ENCODE data around the gene DPY30. TPM values are rescaled to one million over a fixed set of nuclear protein-coding genes. Genes with fewer than 3 reads are reported as not detected.
A peak's percentile ranks its signal among the peaks of the same experiment; 100 is the strongest.

DPY30 gene
- total and polyA plus RNA-seq, 8 donors, result 5.3 to 127 (median 54.0) TPM

DNA sequence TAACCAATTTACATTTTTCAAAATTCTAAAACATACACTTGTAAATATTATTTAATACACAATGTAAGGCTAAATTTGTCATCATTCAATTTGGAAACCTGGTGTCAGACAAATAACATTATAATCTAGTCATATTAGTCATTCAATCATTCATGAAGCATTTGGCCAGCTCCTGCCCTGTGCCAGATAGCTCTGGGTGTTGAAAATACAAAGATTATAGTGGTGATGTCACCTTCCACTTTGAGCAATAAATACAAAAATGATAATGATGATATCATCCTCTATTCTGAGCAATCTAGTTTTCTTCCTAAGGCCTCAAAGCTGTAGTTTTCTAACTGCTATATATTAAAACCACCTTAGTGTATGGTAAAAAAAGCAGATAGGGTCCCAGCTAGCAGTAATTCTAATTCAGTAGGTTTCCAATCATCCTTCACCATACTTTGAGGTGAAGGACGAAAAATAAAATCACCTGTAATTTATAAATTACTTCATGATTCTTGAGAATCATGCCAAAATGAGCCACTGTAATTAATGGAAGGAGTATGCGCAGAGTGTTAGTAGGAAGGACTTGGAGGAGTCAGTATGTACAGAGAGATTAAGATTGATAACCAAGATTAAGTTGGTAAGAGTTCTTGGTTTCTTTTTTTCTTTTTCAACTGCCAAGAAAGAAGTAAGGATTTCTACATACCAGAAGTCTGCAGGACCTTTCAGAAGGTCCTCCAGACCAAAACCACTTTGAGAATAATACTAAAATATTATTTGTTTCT is 52.0 kb downstream of the DPY30 start:
- Histone ChIP-seq H3K9me3 (no peaks in the 10 kb centered on the region), H3K4me1 (peaks cover 0 to 25% (median 11%) of the 10 kb centered on the region in 4 donors), H3K4me3 (no peak overlapping the region), H3K27ac (no peak overlapping the region), H3K36me3 (peaks cover 0 to 7% (median 0%) of the 10 kb centered on the region in 4 donors), H3K27me3 (no peaks in the 10 kb centered on the region)
- TF ChIP-seq POLR2A (IDR thresholded peaks at IDR 0.05) (no peak), EP300 (IDR thresholded peaks at IDR 0.05) (no peak)
- TF ChIP-seq, protein P1, sequence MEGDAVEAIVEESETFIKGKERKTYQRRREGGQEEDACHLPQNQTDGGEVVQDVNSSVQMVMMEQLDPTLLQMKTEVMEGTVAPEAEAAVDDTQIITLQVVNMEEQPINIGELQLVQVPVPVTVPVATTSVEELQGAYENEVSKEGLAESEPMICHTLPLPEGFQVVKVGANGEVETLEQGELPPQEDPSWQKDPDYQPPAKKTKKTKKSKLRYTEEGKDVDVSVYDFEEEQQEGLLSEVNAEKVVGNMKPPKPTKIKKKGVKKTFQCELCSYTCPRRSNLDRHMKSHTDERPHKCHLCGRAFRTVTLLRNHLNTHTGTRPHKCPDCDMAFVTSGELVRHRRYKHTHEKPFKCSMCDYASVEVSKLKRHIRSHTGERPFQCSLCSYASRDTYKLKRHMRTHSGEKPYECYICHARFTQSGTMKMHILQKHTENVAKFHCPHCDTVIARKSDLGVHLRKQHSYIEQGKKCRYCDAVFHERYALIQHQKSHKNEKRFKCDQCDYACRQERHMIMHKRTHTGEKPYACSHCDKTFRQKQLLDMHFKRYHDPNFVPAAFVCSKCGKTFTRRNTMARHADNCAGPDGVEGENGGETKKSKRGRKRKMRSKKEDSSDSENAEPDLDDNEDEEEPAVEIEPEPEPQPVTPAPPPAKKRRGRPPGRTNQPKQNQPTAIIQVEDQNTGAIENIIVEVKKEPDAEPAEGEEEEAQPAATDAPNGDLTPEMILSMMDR (IDR thresholded peaks at IDR 0.05), result no peak
- intact Hi-C loops (cut with DNase I; ENCODE audit: low total_unique reads), result no loop called here
- WGBS, 5 donors, result 84 to 96% (median 89%) methylated on average over 2 of the region's 2 CpGs
- DNase-seq, result no peak

DNA sequence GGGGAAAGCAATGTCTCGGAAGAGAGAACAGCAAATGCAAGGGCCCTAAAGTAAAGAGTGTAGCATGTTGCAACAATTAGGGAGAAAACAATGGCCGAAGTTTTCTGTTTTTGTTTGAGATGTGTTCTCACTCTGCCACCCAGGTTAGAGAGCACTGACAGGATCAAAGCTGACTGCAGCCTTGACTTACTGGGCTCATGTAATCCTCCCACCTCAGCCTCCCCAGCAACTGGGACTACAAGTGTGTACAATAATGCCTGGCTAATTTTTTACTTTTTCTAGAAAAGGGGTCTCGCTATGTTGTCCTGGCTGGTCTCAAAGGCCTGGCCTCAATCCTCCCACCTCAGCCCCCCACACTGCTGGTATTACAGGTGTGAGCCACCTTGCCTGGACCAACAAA is 52.7 kb downstream of the DPY30 start:
- TF ChIP-seq, protein P1 (IDR thresholded peaks at IDR 0.05), result no peak
- TF ChIP-seq POLR2AphosphoS5 (IDR thresholded peaks at IDR 0.05) (no peak), EP300 (IDR thresholded peaks at IDR 0.05) (no peak), POLR2A (IDR thresholded peaks at IDR 0.05) (no peak)
- DNase-seq, result no peak
- peaks cover 0 to 7% (median 0%) of the 10 kb centered on the region in 4 donors for H3K36me3 ChIP-seq
- no peak overlapping the region for H3K4me3 ChIP-seq
- WGBS, 5 donors, result 64 to 83% (median 67%) methylated on average over 3 of the region's 3 CpGs
- no peaks in the 10 kb centered on the region for H3K27me3 ChIP-seq
- H3K9me3 ChIP-seq, result no peaks in the 10 kb centered on the region
- intact Hi-C loops (cut with DNase I; ENCODE audit: low total_unique reads), result no loop called here
- H3K4me1 ChIP-seq, result peaks cover 0 to 25% (median 11%) of the 10 kb centered on the region in 4 donors
- no peak overlapping the region for H3K27ac ChIP-seq

DNA sequence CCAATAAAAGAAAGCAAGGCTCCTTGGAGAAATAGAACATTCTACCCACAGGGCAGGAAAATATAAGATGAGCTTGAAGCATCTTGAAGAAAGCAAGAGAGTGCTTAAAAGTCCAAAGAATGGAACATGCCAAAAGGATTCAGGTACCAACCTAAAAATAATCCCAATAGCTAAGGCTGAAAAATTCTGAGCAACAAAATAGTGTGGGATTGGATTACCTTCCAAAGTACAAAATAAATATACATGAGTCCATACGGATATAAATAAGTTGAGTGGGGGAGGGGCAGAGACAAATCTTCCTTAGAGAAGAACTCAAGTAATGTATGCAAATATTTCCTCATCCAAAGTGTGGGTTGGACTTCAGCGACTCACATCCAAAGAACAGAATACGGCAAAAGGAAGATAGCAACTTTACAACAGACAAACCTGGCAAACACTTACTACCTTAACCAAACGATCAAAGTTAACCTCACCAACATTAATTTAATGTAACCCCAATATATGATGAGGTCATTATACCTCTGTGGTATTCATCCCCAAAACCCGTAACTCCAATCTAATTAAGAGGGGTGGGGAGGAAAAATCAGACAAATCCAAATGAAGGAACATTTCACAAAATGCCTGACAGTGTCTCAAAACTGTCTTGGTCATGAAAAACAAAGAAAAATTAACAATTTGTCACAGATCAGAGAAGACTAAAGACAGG is 55.7 kb downstream of the DPY30 start:
- intact Hi-C loops (cut with DNase I; ENCODE audit: low total_unique reads), result no loop called here
- WGBS, 5 donors, result 87 to 90% (median 90%) methylated on average over 5 of the region's 5 CpGs
- no peak for TF ChIP-seq EP300 (IDR thresholded peaks at IDR 0.05)
- no peak for TF ChIP-seq POLR2AphosphoS5 (IDR thresholded peaks at IDR 0.05)
- TF ChIP-seq POLR2A (IDR thresholded peaks at IDR 0.05), result no peak
- TF ChIP-seq, protein P1 (IDR thresholded peaks at IDR 0.05), result no peak
- Histone ChIP-seq H3K36me3 (peaks cover 0 to 7% (median 0%) of the 10 kb centered on the region in 4 donors), H3K27me3 (no peaks in the 10 kb centered on the region), H3K4me1 (peaks cover 7 to 36% (median 22%) of the 10 kb centered on the region in 4 donors), H3K9me3 (no peaks in the 10 kb centered on the region), H3K27ac (no peak overlapping the region), H3K4me3 (no peak overlapping the region)
- no peak for DNase-seq

DNA sequence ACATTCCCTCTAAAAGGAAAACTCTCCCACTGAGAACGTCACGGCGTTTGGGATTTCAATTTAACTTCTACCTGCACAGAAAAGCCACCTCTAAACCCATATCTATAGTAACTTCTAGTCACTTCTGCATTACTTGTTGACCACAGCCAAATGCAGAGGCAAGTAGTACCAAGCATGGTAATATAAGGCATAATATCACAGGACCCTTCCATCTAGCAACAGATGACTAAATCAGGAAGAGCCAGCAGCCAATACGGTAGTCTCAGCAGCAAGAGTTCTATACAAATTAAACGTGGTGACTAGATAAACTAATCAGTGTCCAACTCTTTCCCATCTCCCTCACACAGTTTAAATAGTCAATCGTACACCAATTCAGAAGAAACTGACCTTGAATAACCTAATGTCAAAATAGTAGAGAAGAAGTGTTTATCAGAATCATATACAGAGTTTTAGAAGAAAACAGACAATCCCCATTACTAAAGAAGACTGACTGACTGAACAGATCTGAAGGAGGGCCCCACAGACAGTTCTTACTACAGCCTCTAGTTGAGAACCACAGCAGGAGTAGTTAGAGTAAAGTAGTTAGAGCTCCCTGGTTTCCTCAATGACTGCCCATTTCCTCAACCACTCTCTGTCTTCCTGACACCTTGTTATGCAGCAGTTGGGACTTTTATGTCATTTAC is 58.8 kb downstream of the DPY30 start:
- peaks cover 0 to 7% (median 0%) of the 10 kb centered on the region in 4 donors for H3K36me3 ChIP-seq
- TF ChIP-seq POLR2AphosphoS5 (IDR thresholded peaks at IDR 0.05) (no peak), POLR2A (IDR thresholded peaks at IDR 0.05) (no peak), EP300 (IDR thresholded peaks at IDR 0.05) (no peak)
- TF ChIP-seq, protein P1 (IDR thresholded peaks at IDR 0.05), result no peak
- peaks cover 7 to 20% (median 13%) of the 10 kb centered on the region in 4 donors for H3K4me1 ChIP-seq
- intact Hi-C loops (cut with DNase I; ENCODE audit: low total_unique reads), result no loop called here
- no peaks in the 10 kb centered on the region for H3K9me3 ChIP-seq
- H3K4me3 ChIP-seq, result no peak overlapping the region
- H3K27ac ChIP-seq, result peak overlapping the region in 1 of 5 donors; percentile 32
- WGBS, 5 donors, result 55 to 62% (median 61%) methylated on average over 6 of the region's 6 CpGs
- DNase-seq, result peak in 1 of 2 donors; percentile 49
- no peaks in the 10 kb centered on the region for H3K27me3 ChIP-seq
